IMR-90 (cell line): ENCODE data around the gene RMDN2. TPM values are rescaled to one million over a fixed set of nuclear protein-coding genes. Genes with fewer than 3 reads are reported as not detected.

Experiments
- ATAC-seq: fragments of 200-7000 bp; cut with Tn5 transposase; 2 replicates; pipeline ENCODE4 v1.9.1; 2020; ENCODE audit warnings: low read depth, mild to moderate bottlenecking, moderate library complexity
- BruUV-seq: library from RNA; stranded (reverse); fragments of 400-500 nt; replicated peaks from 2 replicates; lab custom pipeline; 2021; lab: Mats Ljungman, UMichigan
- CTCF ChIA-PET: fragments of 300-600 bp; formaldehyde crosslinking; extraction: SDS; loops from one replicate; lab custom pipeline; 2021; ENCODE audit warnings: antibody characterized with exemption; lab: Yijun Ruan, JAX
- POLR2A ChIA-PET: fragments of 300-600 bp; sonication (Branson Sonifier 250); formaldehyde crosslinking; loops from one replicate; lab custom pipeline; 2022; ENCODE audit warnings: antibody characterized with exemption; ENCODE audit not compliant: unreplicated experiment; lab: Charles Lee
- DNase-seq: peaks from one replicate; pipeline ENCODE4 v3.0.0; 2013
- H2AFZ ChIP-seq: replicated peaks from 2 replicates; pipeline ENCODE3; 2013; ENCODE audit warnings: low read length, mild to moderate bottlenecking; ENCODE audit not compliant: poor library complexity
- H2AK5ac ChIP-seq: 2 replicates; pipeline ENCODE4 v1.6.1; 2013; ENCODE audit warnings: low read depth, low read length, inconsistent platforms
- H2AK9ac ChIP-seq: replicated peaks from 2 replicates; pipeline ENCODE3; 2013; ENCODE audit warnings: mild to moderate bottlenecking, low read depth, low read length, moderate library complexity; ENCODE audit not compliant: poor library complexity
- H2BK120ac ChIP-seq: 2 replicates; pipeline ENCODE4 v1.6.1; 2013; ENCODE audit warnings: low read depth, low read length, inconsistent platforms
- H2BK15ac ChIP-seq: 3 replicates; pipeline ENCODE4 v1.6.1; 2013; ENCODE audit warnings: low read depth, low read length, inconsistent platforms
- H2BK20ac ChIP-seq: 2 replicates; pipeline ENCODE4 v1.6.1; 2013; ENCODE audit warnings: low read depth, mild to moderate bottlenecking, inconsistent platforms, low read length, moderate library complexity
- H2BK5ac ChIP-seq: 2 replicates; pipeline ENCODE4 v1.6.1; 2013; ENCODE audit warnings: mild to moderate bottlenecking, low read depth, low read length, inconsistent platforms; ENCODE audit not compliant: poor library complexity, severe bottlenecking
- H3K14ac ChIP-seq: replicated peaks from 2 replicates; pipeline ENCODE4 v1.6.1; 2013; ENCODE audit warnings: low read depth, low read length, inconsistent platforms
- H3K18ac ChIP-seq: 2 replicates; pipeline ENCODE4 v1.6.1; 2013; ENCODE audit warnings: low read depth, low read length, control low read depth
- H3K23ac ChIP-seq: 2 replicates; pipeline ENCODE4 v1.6.1; 2013; ENCODE audit warnings: low read depth, low read length, inconsistent platforms
- H3K27ac ChIP-seq: 2 replicates; pipeline ENCODE4 v1.5.1; 2013; ENCODE audit warnings: mild to moderate bottlenecking, control low read depth, low read length; ENCODE audit not compliant: insufficient read depth
- H3K27me3 ChIP-seq: 2 replicates; pipeline ENCODE4 v1.6.1; 2013; ENCODE audit warnings: low read length; ENCODE audit not compliant: control insufficient read depth, insufficient read depth
- H3K36me3 ChIP-seq: 2 replicates; pipeline ENCODE4 v1.6.1; 2013; ENCODE audit warnings: low read length, mixed read lengths; ENCODE audit not compliant: control insufficient read depth, insufficient read depth
- H3K4ac ChIP-seq: 2 replicates; pipeline ENCODE4 v1.6.1; 2013; ENCODE audit warnings: low read depth, low read length, inconsistent platforms
- H3K4me1 ChIP-seq: 2 replicates; pipeline ENCODE4 v1.6.1; 2013; ENCODE audit warnings: low read length, mixed read lengths; ENCODE audit not compliant: control insufficient read depth, insufficient read depth
- H3K4me2 ChIP-seq: 2 replicates; pipeline ENCODE4 v1.6.1; 2013; ENCODE audit warnings: low read depth, mild to moderate bottlenecking, control low read depth, low read length, moderate library complexity
- H3K4me3 ChIP-seq: 2 replicates; pipeline ENCODE4 v1.5.1; 2013; ENCODE audit warnings: low read depth, mild to moderate bottlenecking, control low read depth, low read length, moderate library complexity; ENCODE audit not compliant: insufficient read depth
- H3K56ac ChIP-seq: 2 replicates; pipeline ENCODE4 v1.6.1; 2013; ENCODE audit warnings: low read length, inconsistent platforms; ENCODE audit not compliant: insufficient read depth; ENCODE audit errors: extremely low read depth
- H3K79me1 ChIP-seq, 2 experiments: 2 replicates each; pipeline ENCODE4 v1.6.1; 2013; ENCODE audit warnings: low read length in 2 of 2, inconsistent platforms in 1 of 2, low read depth in 1 of 2
- H3K9ac ChIP-seq: 2 replicates; pipeline ENCODE4 v1.6.1; 2013; ENCODE audit warnings: low read depth, low read length, control low read depth
- H3K9me1 ChIP-seq: 2 replicates; pipeline ENCODE4 v1.6.1; 2013; ENCODE audit warnings: low read length, inconsistent platforms; ENCODE audit not compliant: insufficient read depth
- H3K9me3 ChIP-seq: 2 replicates; pipeline ENCODE4 v1.6.1; 2013; ENCODE audit warnings: low read length; ENCODE audit not compliant: control insufficient read depth, insufficient read depth
- H4K20me1 ChIP-seq: 2 replicates; pipeline ENCODE4 v1.6.1; 2013; ENCODE audit warnings: low read length, inconsistent platforms; ENCODE audit not compliant: insufficient read depth
- H4K5ac ChIP-seq: 2 replicates; pipeline ENCODE4 v1.6.1; 2013; ENCODE audit warnings: mild to moderate bottlenecking, low read depth, low read length, control low read depth
- H4K8ac ChIP-seq, 2 experiments: 2 replicates each; pipeline ENCODE4 v1.6.1; 2013; ENCODE audit warnings: low read depth in 2 of 2, low read length in 2 of 2, control low read depth in 1 of 2, inconsistent platforms in 1 of 2
- H4K91ac ChIP-seq: 2 replicates; pipeline ENCODE4 v1.6.1; 2013; ENCODE audit warnings: low read depth, low read length, inconsistent platforms; ENCODE audit not compliant: insufficient read depth
- BHLHE40 ChIP-seq: fragments of 150-350 bp; IDR thresholded peaks from 2 replicates; pipeline ENCODE4 v1.6.1; 2016; ENCODE audit warnings: mild to moderate bottlenecking, low read depth, low read length
- CEBPB ChIP-seq: IDR thresholded peaks from 2 replicates; pipeline ENCODE4 v1.6.1; 2012; ENCODE audit warnings: low read depth, low read length, improper control_type of control experiment
- CHD1 ChIP-seq: IDR thresholded peaks from 2 replicates; pipeline ENCODE4 v1.6.1; 2012; ENCODE audit warnings: low read depth, low read length, improper control_type of control experiment
- CTCF ChIP-seq: conservative IDR thresholded peaks from 2 replicates; pipeline ENCODE4 v1.5.1; 2012; ENCODE audit warnings: mild to moderate bottlenecking, low read depth, low read length, improper control_type of control experiment
- ELK1 ChIP-seq: fragments of 150-350 bp; IDR thresholded peaks from 2 replicates; pipeline ENCODE4 v1.6.1; 2016; ENCODE audit warnings: low read depth, mild to moderate bottlenecking, low read length, moderate library complexity, borderline replicate concordance
- FOS ChIP-seq: fragments of 150-350 bp; IDR thresholded peaks from 2 replicates; pipeline ENCODE4 v1.6.1; 2016; ENCODE audit warnings: low read depth, low read length
- MAFK ChIP-seq: IDR thresholded peaks from 2 replicates; pipeline ENCODE4 v1.6.1; 2012; ENCODE audit warnings: low read depth, low read length, improper control_type of control experiment
- MAZ ChIP-seq: IDR thresholded peaks from 2 replicates; pipeline ENCODE4 v1.6.1; 2012; ENCODE audit warnings: low read depth, mild to moderate bottlenecking, low read length, improper control_type of control experiment, moderate library complexity, borderline replicate concordance
- MXI1 ChIP-seq: IDR thresholded peaks from 2 replicates; pipeline ENCODE4 v1.6.1; 2012; ENCODE audit warnings: low read depth, mild to moderate bottlenecking, low read length, moderate library complexity, borderline replicate concordance
- NFE2L2 ChIP-seq: fragments of 150-350 bp; IDR thresholded peaks from 2 replicates; pipeline ENCODE4 v1.6.1; 2016; ENCODE audit warnings: low read depth, mild to moderate bottlenecking, low read length
- POLR2A ChIP-seq: IDR thresholded peaks from 2 replicates; pipeline ENCODE4 v1.6.1; 2012; ENCODE audit warnings: mild to moderate bottlenecking, low read depth, low read length
- RAD21 ChIP-seq: IDR thresholded peaks from 2 replicates; pipeline ENCODE4 v1.6.1; 2012; ENCODE audit warnings: low read length, improper control_type of control experiment
- RCOR1 ChIP-seq: IDR thresholded peaks from 2 replicates; pipeline ENCODE4 v1.6.1; 2012; ENCODE audit warnings: mild to moderate bottlenecking, low read length, improper control_type of control experiment; ENCODE audit not compliant: insufficient replicate concordance
- RFX5 ChIP-seq: IDR thresholded peaks from 2 replicates; pipeline ENCODE4 v1.8.0; 2012; ENCODE audit warnings: low read depth, mild to moderate bottlenecking, low read length, moderate library complexity
- SMC3 ChIP-seq: fragments of 150-350 bp; IDR thresholded peaks from 2 replicates; pipeline ENCODE4 v1.6.1; 2016; ENCODE audit warnings: low read depth, mild to moderate bottlenecking, antibody characterized with exemption, low read length, moderate library complexity
- USF2 ChIP-seq: fragments of 150-350 bp; IDR thresholded peaks from 2 replicates; pipeline ENCODE4 v1.6.1; 2017; ENCODE audit warnings: mild to moderate bottlenecking, antibody characterized with exemption, low read length, low read depth
- dilution Hi-C: fragments of 300-500 bp; cut with HindIII; formaldehyde crosslinking; loops from one replicate; pipeline ENCODE4 v1.14.3; 2018; ENCODE audit warnings: low sequenced_read_pairs; ENCODE audit not compliant: unreplicated experiment
- in situ Hi-C: fragments of 300-500 bp; cut with MboI; formaldehyde crosslinking; loops from 3 replicates; pipeline ENCODE4 v1.14.3; 2019; ENCODE audit warnings: low sequenced_read_pairs, inconsistent platforms, mixed read lengths
- intact Hi-C: fragments of 100-400 bp; cut with micrococcal nuclease; formaldehyde crosslinking; loops from 2 replicates; pipeline ENCODE4 v1.10.0; 2022
- polyA plus RNA-seq, 3 experiments: library from polyadenylated mRNA; depleted of rRNA; stranded (reverse); fragments of >200 nt; gene quantifications; 2 replicates each; pipeline ENCODE4 v1.2.3, GENCODE V29; 2012; ENCODE audit warnings: low replicate concordance in 1 of 3
- total RNA-seq: library from RNA; depleted of rRNA; stranded (reverse); fragments of >200 nt; gene quantifications from 2 replicates; pipeline ENCODE4 v1.2.3, GENCODE V29; 2012

Gene RMDN2
- total and polyA plus RNA-seq, 2 of the 4 experiments (the other 2 are of a cell fraction) = 2.3 to 3.0 TPM

GRCh38 chr2:37969731-37970130 lies 44.6 kb downstream of the RMDN2 start:
- H3K4ac ChIP-seq = no peak overlapping the region
- H3K27ac ChIP-seq = no peak overlapping the region
- no peak overlapping the region for H2AK9ac ChIP-seq
- H3K9me3 ChIP-seq = no peaks in the 10 kb centered on the region
- no peak overlapping the region for H3K4me2 ChIP-seq
- TF ChIP-seq POLR2A (no peak), MAFK (no peak), CTCF (no peak), MAZ (no peak), SMC3 (no peak), NFE2L2 (no peak), CEBPB (no peak), RAD21 (no peak), RCOR1 (no peak), FOS (no peak), RFX5 (no peak), MXI1 (no peak), CHD1 (no peak), USF2 (no peak), BHLHE40 (no peak), ELK1 (no peak)
- H4K5ac ChIP-seq = no peak overlapping the region
- H4K8ac ChIP-seq = no peak overlapping the region
- H2BK5ac ChIP-seq = no peak overlapping the region
- no peak overlapping the region for H2AFZ ChIP-seq
- DNase-seq = no peak
- ATAC-seq = no peak
- H3K4me3 ChIP-seq = no peak overlapping the region
- intact Hi-C loops = no loop called here
- no peak overlapping the region for H3K23ac ChIP-seq
- H2BK15ac ChIP-seq = no peak overlapping the region; the same call in 2 of the 3 replicates
- in situ Hi-C loops = no loop called here
- no peak overlapping the region for H2AK5ac ChIP-seq
- H4K91ac ChIP-seq = no peak overlapping the region
- H4K20me1 ChIP-seq = no peaks in the 10 kb centered on the region
- no peaks in the 10 kb centered on the region for H3K79me1 ChIP-seq
- H3K27me3 ChIP-seq = no peaks in the 10 kb centered on the region
- CTCF ChIA-PET = interaction anchor here (0.7 kb wide), 1 partner anchor 9 kb away, joined by 6 read pairs; no protein-coding TSS in a partner anchor
- H3K9me1 ChIP-seq = no peaks in the 10 kb centered on the region
- no peak overlapping the region for H3K56ac ChIP-seq
- POLR2A ChIA-PET = no interaction called here
- H3K4me1 ChIP-seq = no peaks in the 10 kb centered on the region
- H3K14ac ChIP-seq = no peak overlapping the region
- H2BK120ac ChIP-seq = no peak overlapping the region
- H3K9ac ChIP-seq = no peak overlapping the region
- no peaks in the 10 kb centered on the region for H3K36me3 ChIP-seq
- BruUV-seq = no TSS peak
- H2BK20ac ChIP-seq = no peak overlapping the region
- dilution Hi-C loops = no loop called here
- no peak overlapping the region for H3K18ac ChIP-seq
